Measurements from ENCODE around the gene GNB3.

Gene GNB3

DNA sequence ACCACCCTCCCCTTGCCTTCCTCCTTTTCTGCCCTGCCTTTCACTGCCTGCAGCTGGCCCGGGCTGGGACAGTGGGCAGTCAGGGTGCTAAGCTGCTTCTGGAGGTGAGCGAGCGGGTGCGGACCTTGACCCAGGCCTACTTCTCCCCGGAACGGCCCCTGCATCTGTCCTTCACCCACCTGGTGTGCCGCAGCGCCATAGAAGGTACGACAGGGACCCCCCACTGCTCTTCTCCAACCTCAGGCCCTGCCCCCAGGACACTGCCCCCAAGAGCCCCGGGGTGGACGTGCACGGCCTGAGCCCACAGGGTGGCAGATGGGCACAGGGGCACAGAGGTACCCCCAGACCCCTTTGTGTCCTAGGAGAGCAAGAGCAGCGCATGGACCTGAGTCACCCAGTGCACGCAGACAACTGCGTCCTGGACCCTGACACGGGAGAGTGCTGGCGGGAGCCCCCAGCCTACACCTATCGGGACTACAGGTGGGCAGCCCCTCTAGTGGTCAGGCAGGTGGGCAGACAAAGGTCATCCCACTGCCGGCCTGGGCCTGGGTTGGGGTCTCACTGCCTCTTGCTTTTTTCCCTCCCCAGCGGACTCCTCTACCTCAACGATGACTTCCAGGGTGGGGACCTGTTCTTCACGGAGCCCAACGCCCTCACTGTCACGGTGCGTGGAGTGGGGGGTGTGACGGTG lies 3.2 kb upstream of the GNB3 start:
- DNase-seq (ENCODE audit: low read depth): no peak

- no peak for DNase-seq (ENCODE audit: low read depth)
These were observed 1.9 kb upstream of the GNB3 start for GRCh38 chr12:6838854-6839253.

DNA sequence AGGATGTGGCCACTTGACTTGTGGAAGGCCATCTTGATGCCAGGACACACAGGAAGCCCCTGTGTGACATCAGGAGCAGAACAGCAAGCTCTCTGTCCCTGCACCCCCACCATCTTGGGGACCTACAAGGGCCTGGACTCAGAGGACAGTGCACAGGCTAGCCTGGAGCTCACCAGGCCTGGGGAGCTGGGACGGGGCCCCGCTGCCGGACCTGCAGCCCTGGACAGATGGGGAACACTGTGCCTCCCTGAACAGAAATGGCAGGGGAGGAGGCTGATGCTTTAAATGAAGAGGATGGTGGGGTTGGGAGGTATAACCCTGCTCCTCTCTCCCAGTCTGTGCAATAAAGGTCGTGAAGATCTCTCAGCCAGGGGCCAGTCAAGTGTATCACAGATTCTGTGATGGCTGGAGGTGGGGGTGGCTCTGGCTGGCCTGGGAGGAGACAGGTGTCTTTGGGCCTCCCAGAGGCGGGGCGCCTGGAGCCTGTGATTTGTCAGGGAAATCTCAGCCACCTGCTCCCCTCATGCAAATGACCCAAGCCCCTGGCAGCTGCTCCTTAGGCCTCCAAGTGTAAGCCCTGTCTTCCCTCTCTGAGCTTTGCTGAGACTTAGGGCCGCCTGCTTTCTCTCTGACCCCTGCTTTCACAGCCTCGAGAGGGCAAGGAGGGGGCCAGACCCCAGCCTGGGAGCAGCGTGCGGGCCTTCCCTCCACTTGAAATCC lies 1.1 kb upstream of the GNB3 start:
- no peak for DNase-seq (ENCODE audit: low read depth)

GRCh38 chr12:6840330-6840729 lies 395 bp upstream of the GNB3 start:
- DNase-seq (ENCODE audit: low read depth): no peak

DNA sequence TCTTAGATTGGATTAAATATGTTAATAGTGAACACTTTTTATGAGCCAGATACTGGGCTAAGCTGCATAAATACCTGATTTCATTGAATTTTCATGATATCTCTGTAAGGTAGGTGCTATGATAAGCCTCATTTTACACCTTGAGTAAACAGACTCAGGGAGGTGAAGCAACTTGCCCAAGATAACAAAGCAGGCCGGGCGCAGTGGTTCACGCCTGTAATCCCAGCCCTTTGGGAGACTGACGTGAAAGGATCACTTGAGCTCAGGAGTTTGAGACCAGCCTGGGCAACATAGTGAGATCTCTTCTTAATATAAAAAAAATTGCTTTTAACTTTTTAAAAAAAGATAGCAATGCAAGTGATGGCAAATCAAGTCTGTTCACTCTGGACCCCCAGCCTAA lies 1.4 kb downstream of the GNB3 start:
- DNase-seq (ENCODE audit: low read depth): no peak

DNA sequence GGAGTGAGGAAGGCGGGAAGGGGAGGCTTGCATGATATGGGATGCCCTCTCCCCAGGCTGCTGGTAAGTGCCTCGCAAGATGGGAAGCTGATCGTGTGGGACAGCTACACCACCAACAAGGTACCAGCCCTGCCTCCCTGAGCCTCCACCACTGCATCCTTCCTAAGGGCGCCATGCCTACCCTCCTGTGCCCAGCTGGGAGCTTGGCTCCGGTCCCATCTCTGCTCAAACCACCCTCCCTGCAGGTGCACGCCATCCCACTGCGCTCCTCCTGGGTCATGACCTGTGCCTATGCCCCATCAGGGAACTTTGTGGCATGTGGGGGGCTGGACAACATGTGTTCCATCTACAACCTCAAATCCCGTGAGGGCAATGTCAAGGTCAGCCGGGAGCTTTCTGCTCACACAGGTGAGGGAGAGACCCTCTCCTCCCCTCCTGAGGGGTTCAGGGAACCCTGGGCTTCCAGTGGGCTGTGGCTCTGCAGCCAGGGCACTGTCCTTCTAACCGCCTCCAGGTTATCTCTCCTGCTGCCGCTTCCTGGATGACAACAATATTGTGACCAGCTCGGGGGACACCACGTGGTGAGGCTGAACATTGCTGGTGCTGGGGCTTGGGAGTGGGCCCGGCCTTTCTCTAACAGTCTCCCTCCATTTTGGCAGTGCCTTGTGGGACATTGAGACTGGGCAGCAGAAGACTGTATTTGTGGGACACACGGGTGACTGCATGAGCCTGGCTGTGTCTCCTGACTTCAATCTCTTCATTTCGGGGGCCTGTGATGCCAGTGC lies 2.6 kb downstream of the GNB3 start:
- no peak for DNase-seq (ENCODE audit: low read depth)

DNA sequence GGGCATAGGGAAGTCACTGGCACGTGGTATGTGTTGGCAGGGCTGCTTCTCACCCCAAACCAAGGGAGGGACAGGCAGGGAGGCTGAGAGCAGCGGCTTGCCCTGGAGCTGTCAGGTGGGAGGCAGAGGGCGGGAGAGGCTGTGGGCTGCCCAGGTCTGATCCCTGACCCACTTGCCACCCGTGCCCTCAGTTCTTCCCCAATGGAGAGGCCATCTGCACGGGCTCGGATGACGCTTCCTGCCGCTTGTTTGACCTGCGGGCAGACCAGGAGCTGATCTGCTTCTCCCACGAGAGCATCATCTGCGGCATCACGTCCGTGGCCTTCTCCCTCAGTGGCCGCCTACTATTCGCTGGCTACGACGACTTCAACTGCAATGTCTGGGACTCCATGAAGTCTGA lies 4.7 kb downstream of the GNB3 start:
- no peak for DNase-seq (ENCODE audit: low read depth)

DNA sequence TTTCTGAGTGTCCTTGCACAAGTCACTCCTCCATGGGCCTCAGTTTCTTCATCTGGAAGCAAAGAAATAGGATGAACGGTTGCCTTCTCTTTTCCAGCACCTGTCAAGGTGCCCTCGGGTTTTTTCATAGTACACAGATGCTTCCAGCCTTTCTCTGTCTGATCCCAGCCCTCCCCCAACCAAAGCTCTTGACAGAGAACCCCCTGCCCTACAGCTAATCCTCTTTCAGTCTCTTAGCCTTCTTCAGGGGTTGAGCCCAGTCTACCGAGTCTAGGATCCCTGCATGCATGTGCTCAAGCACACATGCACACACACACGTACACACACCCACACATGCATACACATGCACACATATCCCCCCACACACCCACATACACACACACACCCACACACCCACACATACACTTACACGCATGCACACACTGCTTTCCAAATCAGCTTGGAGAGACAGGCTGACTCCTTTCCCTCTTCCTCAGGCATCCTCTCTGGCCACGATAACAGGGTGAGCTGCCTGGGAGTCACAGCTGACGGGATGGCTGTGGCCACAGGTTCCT lies 5.7 kb downstream of the GNB3 start:
- no peak for DNase-seq (ENCODE audit: low read depth)

- no peak for DNase-seq (ENCODE audit: low read depth)
These were observed 7.0 kb downstream of the GNB3 start for GRCh38 chr12:6847676-6848075.

DNA sequence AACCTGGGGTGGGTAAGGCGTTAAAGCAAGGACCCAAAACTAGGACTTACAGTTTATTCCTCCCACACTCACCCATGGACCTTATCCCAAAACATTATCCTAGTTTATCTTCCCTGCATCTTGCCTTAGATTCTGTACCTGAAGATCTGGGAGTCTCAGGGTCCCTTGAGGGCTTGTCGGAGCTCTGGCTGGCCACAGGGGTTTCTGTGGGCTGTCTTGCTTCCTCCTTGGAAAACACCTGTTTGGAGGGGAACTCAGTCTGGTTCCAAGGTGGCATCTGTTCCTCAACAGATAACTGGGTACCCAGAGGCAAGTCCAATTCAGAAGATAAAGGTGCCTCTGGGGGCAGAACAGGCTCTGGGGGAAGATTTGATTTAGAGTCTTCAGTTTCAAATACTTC lies 8.7 kb downstream of the GNB3 start:
- no peak for DNase-seq (ENCODE audit: low read depth)

DNA sequence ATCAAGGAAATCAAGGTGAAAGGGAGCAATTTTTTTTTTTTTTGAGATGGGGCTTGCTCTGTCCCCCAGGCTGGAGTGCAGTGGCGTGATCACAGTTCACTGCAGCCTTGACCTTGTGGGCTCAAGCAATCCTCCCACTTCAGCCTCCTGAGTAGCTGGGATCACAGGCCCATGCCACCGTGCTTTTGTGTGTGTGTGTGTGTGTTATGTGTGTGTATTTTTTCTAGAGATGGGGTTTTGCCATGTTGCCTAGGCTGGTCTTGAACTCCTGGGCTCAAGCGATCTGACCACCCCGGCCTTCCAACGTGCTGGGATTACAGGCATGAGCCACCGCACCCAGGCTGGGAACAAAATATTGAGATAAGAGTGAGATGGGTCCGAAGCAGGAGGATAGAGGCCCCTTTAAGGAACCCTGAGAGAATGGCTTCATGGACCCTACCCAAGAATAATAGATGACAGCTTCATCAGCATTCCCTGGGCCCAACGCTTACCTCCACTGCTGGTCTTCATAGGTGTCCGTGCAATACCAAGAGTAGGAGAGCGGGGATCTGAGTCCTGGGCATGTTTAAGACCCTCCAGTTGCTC lies 9.3 kb downstream of the GNB3 start:
- DNase-seq (ENCODE audit: low read depth): no peak

GRCh38 chr12:6850796-6851152 lies 10.0 kb downstream of the GNB3 start:
- no peak for DNase-seq (ENCODE audit: low read depth)

DNA sequence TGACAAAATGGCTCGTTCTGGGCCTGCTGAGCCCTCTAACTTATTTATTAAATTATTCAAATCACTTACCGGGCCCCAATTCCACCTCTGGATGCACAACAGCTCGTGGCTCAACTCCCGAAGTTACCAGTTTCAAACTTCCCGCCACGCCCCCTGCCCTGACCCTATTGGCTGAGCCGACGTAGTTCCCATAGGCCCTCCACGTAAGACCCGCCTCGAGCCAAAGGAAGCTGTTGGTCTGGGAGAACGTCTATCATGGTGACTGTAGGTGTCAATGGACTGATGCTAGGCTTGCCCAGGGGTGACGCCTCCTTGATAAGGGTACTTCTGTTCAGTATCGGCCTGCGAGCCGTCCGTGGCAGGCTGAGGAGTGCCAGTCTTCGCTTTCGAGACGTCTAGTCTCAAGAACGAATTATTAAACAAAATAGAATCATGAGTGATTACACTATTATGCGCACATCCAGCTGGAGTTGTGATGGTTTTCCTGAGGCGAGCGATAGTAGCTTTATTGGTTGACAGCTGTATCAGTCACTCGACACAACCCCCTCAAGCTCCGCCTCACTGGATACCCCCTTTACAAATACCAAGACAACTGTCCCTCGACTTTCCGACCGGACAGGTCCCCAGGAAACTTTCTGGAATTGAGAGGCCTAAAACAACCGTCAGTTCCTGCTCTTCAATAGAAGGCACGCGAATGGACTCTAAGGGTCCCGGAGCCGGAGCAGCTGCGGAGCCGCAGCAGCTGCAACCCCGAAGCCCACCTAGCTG lies 10.6 kb downstream of the GNB3 start, which contains the start of gene CDCA3:
TSS of gene CDCA3 (minus strand) at position 134 of the 768 bp plus-strand sequence. CDS start 334 bp downstream, outside the sequence.
- peak; percentile 98 for DNase-seq (ENCODE audit: low read depth)

GRCh38 chr12:6851921-6852650 lies 11.4 kb downstream of the GNB3 start, which contains the start of gene USP5:
USP5 (plus strand) TSS chr12:6852150; CDS start chr12:6852180, 30 bp downstream.
- peak; percentile 100 for DNase-seq (ENCODE audit: low read depth)

DNA sequence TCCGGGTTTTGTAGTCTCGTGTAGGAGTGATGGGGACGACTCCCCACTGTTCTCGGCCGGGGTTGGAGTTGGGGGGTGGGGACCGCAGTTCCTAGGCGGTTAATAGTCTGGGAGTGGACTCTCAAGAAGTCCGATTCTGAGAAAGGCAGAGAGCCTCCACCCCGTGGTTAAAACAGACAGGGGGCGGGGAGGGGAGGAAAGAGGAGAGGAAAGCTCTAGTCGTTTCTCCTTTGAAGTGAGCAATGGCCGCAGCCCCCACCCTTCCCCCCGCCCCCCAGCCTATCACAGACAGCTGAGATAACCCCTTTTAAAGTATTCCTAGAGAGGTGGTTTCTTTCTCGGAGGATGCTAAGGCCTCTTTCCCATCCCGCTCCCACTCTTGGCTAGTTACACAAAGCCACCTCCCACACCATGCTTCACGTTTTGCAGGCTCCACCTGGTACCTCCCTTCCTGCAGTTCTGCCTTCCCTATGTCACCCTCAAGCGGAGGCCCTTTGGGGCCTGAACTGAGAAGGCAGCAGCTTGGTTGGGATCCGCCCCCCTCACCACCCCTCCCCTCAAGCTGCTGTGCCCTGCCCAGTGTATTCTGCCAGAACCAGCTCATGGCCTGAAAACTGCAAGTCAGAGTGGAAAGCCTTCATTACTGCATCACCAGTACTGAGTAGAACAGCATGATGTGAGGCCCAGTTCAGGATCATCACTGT lies 12.1 kb downstream of the GNB3 start:
- DNase-seq (ENCODE audit: low read depth): peak; percentile 83

GRCh38 chr12:6853626-6854025 lies 12.9 kb downstream of the GNB3 start:
- DNase-seq (ENCODE audit: low read depth): no peak

DNA sequence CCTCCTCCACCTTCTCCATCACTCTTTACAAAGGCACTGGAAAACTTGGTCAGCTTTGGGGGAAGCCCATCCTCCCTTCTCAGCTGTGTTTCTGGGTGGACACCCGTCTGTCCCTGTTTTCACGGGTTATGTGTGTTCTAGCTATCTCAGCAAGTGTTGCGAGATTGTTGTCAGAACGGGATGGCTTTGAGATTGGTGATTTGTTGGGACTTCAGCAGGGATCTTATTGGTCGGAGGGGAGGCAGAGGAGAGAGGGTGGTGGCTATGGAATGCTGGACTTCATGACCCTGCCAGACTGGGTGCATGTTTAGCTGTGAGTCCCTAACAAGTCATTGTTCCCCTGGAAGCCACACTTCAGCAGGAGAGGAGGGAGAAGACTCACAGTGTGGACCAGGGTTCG lies 13.3 kb downstream of the GNB3 start:
- DNase-seq (ENCODE audit: low read depth): no peak

- no peak for DNase-seq (ENCODE audit: low read depth)
These were observed 14.6 kb downstream of the GNB3 start for GRCh38 chr12:6855322-6855721.

GRCh38 chr12:6858799-6859198 lies 18.1 kb downstream of the GNB3 start:
- no peak for DNase-seq (ENCODE audit: low read depth)

- DNase-seq (ENCODE audit: low read depth): no peak
These were observed 19.4 kb downstream of the GNB3 start for GRCh38 chr12:6860116-6860515.

All from stromal cell of bone marrow (primary cell).